Neuronal stem cell (in vitro differentiated cells): Measurements from ENCODE around the gene MBD2.

Experiments
- DNase-seq: peaks from one replicate; pipeline ENCODE4 v3.0.0-alpha.2; 2013; ENCODE audit warnings: low spot score
- H2AFZ ChIP-seq: one replicate; pipeline ENCODE4 v1.6.1; 2013; ENCODE audit warnings: mild to moderate bottlenecking, low read length, inconsistent platforms
- H2AK5ac ChIP-seq: 2 replicates; pipeline ENCODE4 v1.6.1; 2013; ENCODE audit warnings: low read depth, mild to moderate bottlenecking, inconsistent platforms, low read length, moderate library complexity, mixed read lengths
- H2BK120ac ChIP-seq: 2 replicates; pipeline ENCODE4 v1.6.1; 2013; ENCODE audit warnings: low read depth, mild to moderate bottlenecking, inconsistent platforms, low read length, moderate library complexity, mixed read lengths
- H2BK12ac ChIP-seq: one replicate; pipeline ENCODE4 v1.6.1; 2013; ENCODE audit warnings: low read length, inconsistent platforms
- H2BK15ac ChIP-seq: 2 replicates; pipeline ENCODE4 v1.6.1; 2013; ENCODE audit warnings: mild to moderate bottlenecking, low read length, inconsistent platforms, mixed read lengths
- H2BK5ac ChIP-seq: one replicate; pipeline ENCODE4 v1.6.1; 2013; ENCODE audit warnings: inconsistent platforms, mild to moderate bottlenecking, low read length, moderate library complexity
- H3K14ac ChIP-seq: one replicate; pipeline ENCODE4 v1.6.1; 2013; ENCODE audit warnings: low read length, inconsistent platforms
- H3K18ac ChIP-seq: 2 replicates; pipeline ENCODE4 v1.6.1; 2013; ENCODE audit warnings: low read length, inconsistent platforms
- H3K23ac ChIP-seq: 2 replicates; pipeline ENCODE4 v1.6.1; 2013; ENCODE audit warnings: low read depth, mild to moderate bottlenecking, mixed read lengths, low read length, inconsistent platforms; ENCODE audit not compliant: poor library complexity
- H3K27ac ChIP-seq: replicated peaks from 3 replicates; pipeline ENCODE4 v1.5.1; 2013; ENCODE audit warnings: low read length, inconsistent platforms
- H3K27me3 ChIP-seq, 3 experiments: 2 replicates each; pipeline ENCODE4 v1.6.1; 2013; ENCODE audit warnings: low read length in 3 of 3, mild to moderate bottlenecking in 2 of 3, inconsistent platforms in 1 of 3, low read depth in 1 of 3, mixed read lengths in 1 of 3, moderate library complexity in 1 of 3; ENCODE audit not compliant: control insufficient read depth in 3 of 3, insufficient read depth in 3 of 3
- H3K36me3 ChIP-seq, 2 donors: replicated peaks in 1 of 2; 2 replicates each; pipeline ENCODE4 v1.6.1; 2013; ENCODE audit warnings: low read length in 2 of 2; ENCODE audit not compliant: control insufficient read depth in 2 of 2, insufficient read depth in 2 of 2
- H3K4ac ChIP-seq: 2 replicates; pipeline ENCODE4 v1.6.1; 2013; ENCODE audit warnings: inconsistent platforms, mild to moderate bottlenecking, low read length, moderate library complexity
- H3K4me1 ChIP-seq, 2 donors: 1 replicate in 1 of 2; 2 replicates in 1 of 2; pipeline ENCODE4 v1.6.1; 2013; ENCODE audit warnings: low read length in 2 of 2, low read depth in 1 of 2; ENCODE audit not compliant: control insufficient read depth in 2 of 2, insufficient read depth in 1 of 2
- H3K4me2 ChIP-seq: one replicate; pipeline ENCODE4 v1.6.1; 2013; ENCODE audit warnings: mild to moderate bottlenecking, low read length, inconsistent platforms; ENCODE audit not compliant: insufficient read depth, poor library complexity, severe bottlenecking
- H3K4me3 ChIP-seq, 2 donors: 2 replicates each; pipeline ENCODE4 v1.5.1; 2013; ENCODE audit warnings: low read length in 2 of 2, mild to moderate bottlenecking in 2 of 2, inconsistent platforms in 1 of 2, moderate library complexity in 1 of 2
- H3K79me1 ChIP-seq: one replicate; pipeline ENCODE4 v1.6.1; 2013; ENCODE audit warnings: low read depth, mild to moderate bottlenecking, inconsistent platforms, low read length, moderate library complexity
- H3K9ac ChIP-seq: one replicate; pipeline ENCODE4 v1.6.1; 2013; ENCODE audit warnings: mild to moderate bottlenecking, low read depth, low read length, inconsistent platforms; ENCODE audit not compliant: poor library complexity
- H3K9me3 ChIP-seq, 2 donors: replicated peaks in 1 of 2; 2 replicates each; pipeline versions ENCODE3 to v1.6.1; 2013; ENCODE audit warnings: low read length in 2 of 2, mild to moderate bottlenecking in 2 of 2, inconsistent platforms in 1 of 2, low read depth in 1 of 2, mixed read lengths in 1 of 2, moderate library complexity in 1 of 2; ENCODE audit not compliant: control insufficient read depth in 2 of 2, insufficient read depth in 1 of 2
- H4K8ac ChIP-seq: one replicate; pipeline ENCODE4 v1.6.1; 2013; ENCODE audit warnings: low read depth, mild to moderate bottlenecking, inconsistent platforms, low read length, moderate library complexity
- H4K91ac ChIP-seq: one replicate; pipeline ENCODE4 v1.6.1; 2013; ENCODE audit warnings: low read length, low read depth, mild to moderate bottlenecking, inconsistent platforms; ENCODE audit not compliant: poor library complexity
- WGBS, 2 donors: extraction: QIAGEN DNeasy Blood & Tissue Kit; methylation state at CpG; one replicate each; pipeline ENCODE4 v1.1.7; 2013; ENCODE audit warnings: missing lambda C conversion rate in 2 of 2, mixed read lengths in 1 of 2; ENCODE audit not compliant: insufficient read length in 2 of 2, insufficient replicate concordance in 1 of 2; ENCODE audit errors: extremely low coverage in 2 of 2; 5-methylcytosine and 5-hydroxymethylcytosine counted together

MBD2 gene

GRCh38 chr18:54203914-54204313, 20.6 kb downstream of the MBD2 start:
- no peak overlapping the region for H2BK5ac ChIP-seq
- peaks cover 8 to 57% of the 10 kb centered on the region in 2 donors for H3K36me3 ChIP-seq
- H3K23ac ChIP-seq: no peak overlapping the region
- H3K9me3 ChIP-seq: peaks cover 4 to 13% of the 10 kb centered on the region in 2 donors
- no peak overlapping the region for H3K18ac ChIP-seq
- no peak overlapping the region for H2AK5ac ChIP-seq
- no peak overlapping the region for H3K4me3 ChIP-seq
- H3K9ac ChIP-seq: no peak overlapping the region
- no peak overlapping the region for H3K14ac ChIP-seq
- H3K27ac ChIP-seq: no peak overlapping the region
- peaks cover 2% of the 10 kb centered on the region for H3K79me1 ChIP-seq
- H3K27me3 ChIP-seq: no peaks in the 10 kb centered on the region
- no peak overlapping the region for H3K4me2 ChIP-seq
- DNase-seq: no peak
- no peak overlapping the region for H4K8ac ChIP-seq
- no peak overlapping the region for H3K4ac ChIP-seq
- no peak overlapping the region for H2BK120ac ChIP-seq
- no peak overlapping the region for H2AFZ ChIP-seq
- no peak overlapping the region for H4K91ac ChIP-seq
- H2BK12ac ChIP-seq: no peak overlapping the region
- no peak overlapping the region for H2BK15ac ChIP-seq
- H3K4me1 ChIP-seq: no peaks in the 10 kb centered on the region

- peaks cover 4 to 13% of the 10 kb centered on the region in 2 donors for H3K9me3 ChIP-seq
- no peaks in the 10 kb centered on the region for H3K4me1 ChIP-seq
- no peak overlapping the region for H3K27ac ChIP-seq
- H3K4ac ChIP-seq: no peak overlapping the region
- H3K23ac ChIP-seq: no peak overlapping the region
- H3K79me1 ChIP-seq: peaks cover 2% of the 10 kb centered on the region
- H2AFZ ChIP-seq: no peak overlapping the region
- no peak overlapping the region for H3K4me3 ChIP-seq
- no peak overlapping the region for H3K18ac ChIP-seq
- H4K8ac ChIP-seq: no peak overlapping the region
- no peaks in the 10 kb centered on the region for H3K27me3 ChIP-seq
- H3K14ac ChIP-seq: no peak overlapping the region
- no peak overlapping the region for H2BK12ac ChIP-seq
- WGBS, 2 donors: no CpG with 5 or more reads among the region's 4 CpGs
- no peak for DNase-seq
- H3K9ac ChIP-seq: no peak overlapping the region
- H2BK120ac ChIP-seq: no peak overlapping the region
- H2AK5ac ChIP-seq: no peak overlapping the region
- no peak overlapping the region for H2BK15ac ChIP-seq
- H4K91ac ChIP-seq: no peak overlapping the region
- no peak overlapping the region for H3K4me2 ChIP-seq
- H2BK5ac ChIP-seq: no peak overlapping the region
- peaks cover 8 to 65% of the 10 kb centered on the region in 2 donors for H3K36me3 ChIP-seq
Measured at GRCh38 chr18:54202851-54203250, 21.6 kb downstream of the MBD2 start.

GRCh38 chr18:54197747-54198411, 26.6 kb downstream of the MBD2 start:
- H3K18ac ChIP-seq: no peak overlapping the region
- no peak overlapping the region for H3K9ac ChIP-seq
- H3K4me2 ChIP-seq: no peak overlapping the region
- no CpG with 5 or more reads among the region's 3 CpGs for WGBS, 2 donors
- no peak overlapping the region for H2AFZ ChIP-seq
- no peaks in the 10 kb centered on the region for H3K27me3 ChIP-seq
- no peak overlapping the region for H3K14ac ChIP-seq
- H3K4me3 ChIP-seq: no peak overlapping the region
- DNase-seq: no peak
- no peak overlapping the region for H3K27ac ChIP-seq
- peaks cover 4 to 43% of the 10 kb centered on the region in 2 donors for H3K36me3 ChIP-seq
- H3K4me1 ChIP-seq: no peaks in the 10 kb centered on the region
- H3K9me3 ChIP-seq: peaks cover 3 to 6% of the 10 kb centered on the region in 2 donors
- no peak overlapping the region for H2BK5ac ChIP-seq
- no peak overlapping the region for H3K23ac ChIP-seq
- no peak overlapping the region for H4K91ac ChIP-seq
- H2BK12ac ChIP-seq: no peak overlapping the region
- no peak overlapping the region for H2BK15ac ChIP-seq
- no peak overlapping the region for H2BK120ac ChIP-seq
- H4K8ac ChIP-seq: no peak overlapping the region
- H2AK5ac ChIP-seq: no peak overlapping the region
- peaks cover 2% of the 10 kb centered on the region for H3K79me1 ChIP-seq
- H3K4ac ChIP-seq: no peak overlapping the region

GRCh38 chr18:54193786-54194185, 30.7 kb downstream of the MBD2 start:
- Histone ChIP-seq H3K79me1 (no peaks in the 10 kb centered on the region), H4K8ac (no peak overlapping the region), H2BK120ac (no peak overlapping the region), H3K4me2 (no peak overlapping the region), H3K9ac (no peak overlapping the region), H2BK15ac (no peak overlapping the region), H2AK5ac (no peak overlapping the region), H3K14ac (no peak overlapping the region), H3K4me3 (no peak overlapping the region), H4K91ac (no peak overlapping the region), H3K4ac (no peak overlapping the region), H2BK5ac (no peak overlapping the region), H3K4me1 (no peaks in the 10 kb centered on the region), H3K27me3 (no peaks in the 10 kb centered on the region), H2AFZ (no peak overlapping the region), H3K27ac (no peak overlapping the region), H3K36me3 (peaks cover 0 to 7% of the 10 kb centered on the region in 2 donors), H3K18ac (no peak overlapping the region), H3K9me3 (no peaks in the 10 kb centered on the region), H3K23ac (no peak overlapping the region), H2BK12ac (no peak overlapping the region)
- WGBS, 2 donors: no CpG with 5 or more reads among the region's 2 CpGs
- no peak for DNase-seq
